Neural progenitor cell (in vitro differentiated cells): ENCODE results near the gene TBC1D19. TPM values are rescaled to one million over a fixed set of nuclear protein-coding genes. Genes with fewer than 3 reads are reported as not detected.

Experiments used
- DNase-seq: peaks from one replicate; pipeline ENCODE4 v3.0.0-alpha.2; 2016; ENCODE audit warnings: low spot score
- H2AFZ ChIP-seq: fragments of 200-600 bp; sonication (generic); replicated peaks from 2 replicates; pipeline ENCODE4 v1.6.1; 2016; ENCODE audit warnings: antibody characterized with exemption
- H3F3A ChIP-seq: fragments of 200-600 bp; sonication (generic); 2 replicates; pipeline ENCODE4 v1.6.1; 2016; ENCODE audit warnings: antibody characterized with exemption, low read depth
- H3K27ac ChIP-seq: fragments of 200-600 bp; sonication (generic); 2 replicates; pipeline ENCODE4 v1.5.1; 2016; ENCODE audit warnings: mild to moderate bottlenecking
- H3K27me3 ChIP-seq: fragments of 200-600 bp; sonication (generic); 2 replicates; pipeline ENCODE4 v1.6.1; 2016; ENCODE audit warnings: mild to moderate bottlenecking, moderate library complexity
- H3K36me3 ChIP-seq: fragments of 200-600 bp; sonication (generic); 2 replicates; pipeline ENCODE4 v1.5.1; 2016
- H3K4me1 ChIP-seq: fragments of 200-600 bp; sonication (generic); 2 replicates; pipeline ENCODE4 v1.6.1; 2016; ENCODE audit warnings: mixed run types
- H3K4me2 ChIP-seq: fragments of 200-600 bp; sonication (generic); 2 replicates; pipeline ENCODE4 v1.6.1; 2016
- H3K4me3 ChIP-seq: fragments of 200-600 bp; sonication (generic); 2 replicates; pipeline ENCODE4 v1.5.1; 2016
- H3K79me2 ChIP-seq: fragments of 200-600 bp; sonication (generic); 2 replicates; pipeline ENCODE4 v1.6.1; 2016; ENCODE audit warnings: low read depth
- H3K9ac ChIP-seq: fragments of 200-600 bp; sonication (generic); 2 replicates; pipeline ENCODE4 v1.6.1; 2016
- H3K9me3 ChIP-seq: fragments of 200-600 bp; sonication (generic); 2 replicates; pipeline ENCODE4 v1.5.1; 2016; ENCODE audit warnings: low read depth
- H4K20me1 ChIP-seq: fragments of 200-600 bp; sonication (generic); 2 replicates; pipeline ENCODE4 v1.6.1; 2016; ENCODE audit warnings: low read depth
- H3K27ac Mint-ChIP-seq: 3 replicates; pipeline ENCODE4 v1.8.0; 2021; ENCODE audit warnings: mixed read lengths
- H3K27me3 Mint-ChIP-seq: 2 replicates; pipeline ENCODE4 v1.8.0; 2022; ENCODE audit warnings: low read depth, mild to moderate bottlenecking, inconsistent platforms, moderate library complexity, mixed read lengths; ENCODE audit not compliant: insufficient read depth
- H3K36me3 Mint-ChIP-seq: 3 replicates; pipeline ENCODE4 v1.8.0; 2021; ENCODE audit warnings: mixed read lengths
- H3K4me1 Mint-ChIP-seq: 3 replicates; pipeline ENCODE4 v1.8.0; 2021; ENCODE audit warnings: mixed read lengths
- H3K4me3 Mint-ChIP-seq: 3 replicates; pipeline ENCODE4 v1.8.0; 2021; ENCODE audit warnings: mild to moderate bottlenecking, moderate library complexity, mixed read lengths
- H3K9me3 Mint-ChIP-seq: 3 replicates; pipeline ENCODE4 v1.8.0; 2020; ENCODE audit warnings: mixed read lengths
- CTCF ChIP-seq: fragments of 200-600 bp; sonication (generic); IDR thresholded peaks from 2 replicates; pipeline ENCODE4 v1.5.1; 2017; ENCODE audit warnings: antibody characterized with exemption, mild to moderate bottlenecking
- EZH2 ChIP-seq: fragments of 200-600 bp; sonication (generic); IDR thresholded peaks from 2 replicates; pipeline ENCODE4 v1.6.1; 2017; ENCODE audit warnings: antibody characterized with exemption, mild to moderate bottlenecking, moderate library complexity
- EZH2phosphoT487 ChIP-seq: fragments of 200-600 bp; sonication (generic); IDR thresholded peaks from 2 replicates; pipeline ENCODE4 v1.6.1; 2017; ENCODE audit warnings: antibody characterized with exemption
- total RNA-seq: library from RNA; depleted of rRNA; stranded (reverse); fragments of >200 nt; gene quantifications from 2 replicates; pipeline ENCODE4 v1.2.3, GENCODE V29; 2015; ENCODE audit warnings: low replicate concordance

Gene TBC1D19
- total RNA-seq, 1 donor from 2014 or later: 30.7 TPM

- Histone ChIP-seq H3K27me3 (no peaks in the 10 kb centered on the region), H4K20me1 (no peaks in the 10 kb centered on the region), H2AFZ (no peak overlapping the region), H3K9me3 (no peaks in the 10 kb centered on the region), H3F3A (no peaks in the 10 kb centered on the region), H3K79me2 (no peaks in the 10 kb centered on the region), H3K4me1 (no peaks in the 10 kb centered on the region), H3K27ac (no peak overlapping the region), H3K4me3 (no peak overlapping the region), H3K9ac (no peak overlapping the region), H3K4me2 (no peak overlapping the region), H3K36me3 (no peaks in the 10 kb centered on the region)
- no peak for DNase-seq
- Mint-ChIP-seq H3K27ac (no peak overlapping the region), H3K36me3 (peaks cover 1% of the 10 kb centered on the region), H3K27me3 (peaks cover 2% of the 10 kb centered on the region), H3K9me3 (peaks cover 15% of the 10 kb centered on the region), H3K4me3 (no peak overlapping the region), H3K4me1 (no peaks in the 10 kb centered on the region)
- TF ChIP-seq EZH2phosphoT487: no peak
- no peak for TF ChIP-seq EZH2
- no peak for TF ChIP-seq CTCF
Measured at GRCh38 chr4:26701095-26701494, 117.2 kb downstream of the TBC1D19 start.

- Mint-ChIP-seq H3K36me3 (peaks cover 1% of the 10 kb centered on the region), H3K9me3 (peaks cover 9% of the 10 kb centered on the region), H3K27ac (no peak overlapping the region), H3K4me3 (no peak overlapping the region), H3K4me1 (no peaks in the 10 kb centered on the region), H3K27me3 (peaks cover 2% of the 10 kb centered on the region)
- no peaks in the 10 kb centered on the region for H3K4me1 ChIP-seq
- no peak overlapping the region for H3K4me3 ChIP-seq
- H3K79me2 ChIP-seq: no peaks in the 10 kb centered on the region
- DNase-seq: no peak
- H3K27me3 ChIP-seq: no peaks in the 10 kb centered on the region
- no peak overlapping the region for H3K4me2 ChIP-seq
- H4K20me1 ChIP-seq: no peaks in the 10 kb centered on the region
- no peak overlapping the region for H3K27ac ChIP-seq
- TF ChIP-seq EZH2phosphoT487 (no peak), EZH2 (no peak), CTCF (no peak)
- no peaks in the 10 kb centered on the region for H3K36me3 ChIP-seq
- H3K9me3 ChIP-seq: no peaks in the 10 kb centered on the region
- no peak overlapping the region for H2AFZ ChIP-seq
- no peak overlapping the region for H3K9ac ChIP-seq
- H3F3A ChIP-seq: no peaks in the 10 kb centered on the region
Measured at GRCh38 chr4:26701786-26702227, 117.9 kb downstream of the TBC1D19 start.

- Histone ChIP-seq H3F3A (no peaks in the 10 kb centered on the region), H4K20me1 (no peaks in the 10 kb centered on the region), H3K4me1 (no peaks in the 10 kb centered on the region), H3K9ac (no peak overlapping the region), H3K4me3 (no peak overlapping the region), H3K4me2 (no peak overlapping the region), H3K9me3 (no peaks in the 10 kb centered on the region), H3K79me2 (no peaks in the 10 kb centered on the region), H3K36me3 (no peaks in the 10 kb centered on the region), H3K27ac (no peak overlapping the region), H3K27me3 (no peaks in the 10 kb centered on the region), H2AFZ (no peak overlapping the region)
- Mint-ChIP-seq H3K27me3 (no peaks in the 10 kb centered on the region), H3K4me3 (no peak overlapping the region), H3K9me3 (peaks cover 14% of the 10 kb centered on the region), H3K27ac (no peak overlapping the region), H3K36me3 (peaks cover 5% of the 10 kb centered on the region), H3K4me1 (no peaks in the 10 kb centered on the region)
- TF ChIP-seq EZH2phosphoT487: no peak
- no peak for TF ChIP-seq CTCF
- TF ChIP-seq EZH2: no peak
- DNase-seq: no peak
Measured at GRCh38 chr4:26707342-26707741, 123.5 kb downstream of the TBC1D19 start.
